Right cardiac atrium (tissue), 5 donors: Measurements from ENCODE around the gene PAMR1. TPM values are rescaled to one million over a fixed set of nuclear protein-coding genes. Genes with fewer than 3 reads are reported as not detected.

Experiments
- ATAC-seq, 2 donors: fragments of 200-7000 bp; cut with Tn5 transposase; one replicate each; pipeline versions ENCODE4 v1.8.0 to v1.9.1; 2020; ENCODE audit warnings: moderate library complexity in 2 of 2, mild to moderate bottlenecking in 1 of 2
- DNase-seq, 3 donors: peaks; one replicate each; pipeline ENCODE4 v3.0.0-alpha.2; 2020
- H3K27ac ChIP-seq: one replicate; pipeline ENCODE4 v1.5.1; 2013; ENCODE audit warnings: mild to moderate bottlenecking, low read length, control low read depth, moderate library complexity
- H3K27me3 ChIP-seq: one replicate; pipeline ENCODE4 v1.6.1; 2013; ENCODE audit not compliant: control insufficient read depth, insufficient read depth
- H3K4me1 ChIP-seq: one replicate; pipeline ENCODE4 v1.6.1; 2013; ENCODE audit warnings: low read length; ENCODE audit not compliant: control insufficient read depth, insufficient read depth
- H3K4me3 ChIP-seq: one replicate; pipeline ENCODE4 v1.5.1; 2013; ENCODE audit warnings: low read length, control low read depth
- H3K9me3 ChIP-seq: one replicate; pipeline ENCODE4 v1.6.1; 2013; ENCODE audit warnings: low read length; ENCODE audit not compliant: control insufficient read depth
- WGBS: extraction: QIAGEN DNeasy Blood & Tissue Kit; methylation state at CpG from one replicate; pipeline ENCODE4 v1.1.7; 2013; 5-methylcytosine and 5-hydroxymethylcytosine counted together
- intact Hi-C, 4 donors: fragments of 100-400 bp; cut with DNase I; formaldehyde crosslinking; loops; one replicate each; pipeline versions ENCODE4 v1.11.0 to v1.14.0; 2022 to 2023
- polyA plus RNA-seq: library from polyadenylated mRNA; stranded (reverse); fragments of 200-250 nt; gene quantifications from one replicate; pipeline ENCODE4 v1.2.3, GENCODE V29; 2013
- total RNA-seq, 4 donors: library from RNA; stranded (reverse); fragmentation: NEBNext Ultra II Directional; extraction: Animal tissue kit (Norgen Biotek cat#: 25700); gene quantifications; one replicate each; pipeline ENCODE4 v1.2.1, GENCODE V29; 2021
- donor health status: healthy with polysubstance abuse.
- donor health status: DM: no; HTN: yes; CAD: no.
- donor health status: DM: no; HTN: no; CAD: no.
- donor health status: DM: no; HTN: yes; CAD: no; lungs with severe emphysema.
- donor health status: DM: yes; HTN: yes; CAD: no.

PAMR1 gene
- total and polyA plus RNA-seq, 5 donors: 5.7 to 23.6 (median 8.6) TPM

DNA sequence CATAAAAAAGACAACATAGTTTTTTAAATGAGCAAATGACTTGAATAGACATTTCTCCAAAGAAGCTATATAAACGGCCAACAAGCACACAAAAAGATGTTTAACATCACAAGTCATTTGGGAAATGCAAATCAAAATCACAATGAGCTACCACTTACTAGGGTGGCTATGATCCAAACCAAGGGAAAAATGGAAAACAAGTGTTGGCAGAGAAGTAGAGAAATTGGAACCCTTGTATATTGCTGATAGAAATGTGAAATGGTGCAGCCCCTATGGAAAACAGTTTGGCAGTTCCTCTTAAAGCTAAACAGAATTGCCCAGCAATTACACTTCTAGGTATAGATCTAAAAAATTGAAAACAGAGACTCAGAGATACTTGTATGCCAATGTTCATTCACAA lies 29.0 kb downstream of the PAMR1 start:
- Histone ChIP-seq H3K27ac (no peak overlapping the region), H3K4me1 (no peaks in the 10 kb centered on the region), H3K27me3 (no peaks in the 10 kb centered on the region), H3K4me3 (no peak overlapping the region), H3K9me3 (no peaks in the 10 kb centered on the region)
- intact Hi-C loops: no loop called here
- DNase-seq: no peak
- WGBS: 39% methylated on average over 1 of the region's 1 CpG
- ATAC-seq: no peak

DNA sequence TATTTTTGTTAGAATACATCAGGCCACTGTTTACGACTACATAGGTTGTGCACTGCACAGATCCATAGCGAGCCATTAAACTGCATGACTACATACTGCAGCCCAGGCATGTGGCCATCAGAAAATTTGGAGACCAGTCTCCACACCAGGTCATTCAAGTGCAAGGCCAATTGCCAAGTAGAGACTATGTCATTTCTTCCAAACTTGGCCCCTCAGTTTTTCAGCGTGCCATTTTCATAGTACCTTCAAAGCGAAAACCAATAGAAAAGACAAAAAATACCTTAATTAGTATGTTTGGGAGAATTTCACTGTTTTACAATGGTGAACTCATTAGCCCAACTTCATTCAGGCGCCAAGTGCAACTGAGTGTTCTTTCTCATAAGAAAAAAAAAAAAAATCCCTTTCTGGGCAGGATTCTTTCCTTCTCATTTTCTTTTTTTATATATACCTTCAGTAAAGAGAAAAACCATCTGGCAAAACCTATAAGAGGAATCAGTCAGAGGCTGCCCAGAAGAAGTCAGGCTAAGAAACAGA lies 30.4 kb downstream of the PAMR1 start:
- Histone ChIP-seq H3K4me3 (no peak overlapping the region), H3K27me3 (no peaks in the 10 kb centered on the region), H3K9me3 (no peaks in the 10 kb centered on the region), H3K27ac (no peak overlapping the region), H3K4me1 (no peaks in the 10 kb centered on the region)
- 90% methylated on average over 5 of the region's 5 CpGs for WGBS
- DNase-seq (no peak), ATAC-seq (no peak)
- intact Hi-C loops: no loop called here

DNA sequence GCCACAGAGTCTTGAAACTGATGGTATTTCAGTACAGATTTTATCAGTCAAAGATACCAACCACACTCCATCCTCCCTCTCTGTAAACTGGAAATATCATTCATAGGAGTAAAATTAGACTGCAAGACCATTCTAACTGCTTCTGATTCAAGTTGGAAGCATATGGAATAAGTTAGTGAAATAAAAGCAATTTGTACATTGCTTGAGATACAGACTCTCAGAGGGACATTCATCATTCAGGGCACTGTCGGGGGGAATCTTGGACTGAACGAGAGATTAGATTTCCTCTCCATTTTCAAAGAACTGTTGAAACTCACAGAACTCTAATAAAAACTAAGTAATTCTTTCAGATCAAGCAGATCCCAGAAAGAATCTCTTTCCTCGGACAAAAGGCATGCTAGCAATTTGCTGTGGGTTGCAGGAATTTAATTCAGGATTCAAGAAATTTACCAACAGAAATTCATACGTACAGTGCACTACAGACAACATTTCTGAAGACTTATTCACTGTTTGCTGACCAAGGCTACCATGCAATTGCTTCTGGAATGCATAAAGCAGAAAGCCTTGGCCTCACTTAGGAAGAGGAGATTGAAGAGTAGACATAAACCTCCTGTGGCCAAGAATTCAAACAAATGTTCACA lies 34.1 kb downstream of the PAMR1 start:
- no peaks in the 10 kb centered on the region for H3K4me1 ChIP-seq
- DNase-seq (no peak), ATAC-seq (no peak)
- no peak overlapping the region for H3K4me3 ChIP-seq
- H3K9me3 ChIP-seq: no peaks in the 10 kb centered on the region
- intact Hi-C loops: no loop called here
- H3K27ac ChIP-seq: no peak overlapping the region
- no peaks in the 10 kb centered on the region for H3K27me3 ChIP-seq
- 59% methylated on average over 4 of the region's 4 CpGs for WGBS

DNA sequence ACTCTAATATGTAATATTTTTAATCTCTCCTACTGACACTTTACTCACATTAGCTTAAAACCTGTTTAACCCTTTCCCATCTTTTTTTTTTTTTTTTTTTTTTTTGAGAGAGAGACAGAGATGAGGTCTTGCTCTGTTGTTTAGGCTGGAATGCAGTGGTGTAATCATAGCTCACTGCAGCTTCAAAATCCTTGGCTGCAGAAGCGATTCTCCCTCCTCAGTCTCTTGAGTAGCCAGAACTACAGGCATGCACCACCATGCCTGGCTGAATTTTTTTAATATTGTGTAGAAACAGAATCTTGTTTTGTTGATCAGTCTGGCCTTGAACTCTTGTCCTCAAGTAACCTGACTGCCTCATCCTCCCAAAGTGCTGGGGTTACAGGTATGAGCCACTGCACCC lies 37.3 kb downstream of the PAMR1 start:
- Histone ChIP-seq H3K27me3 (no peaks in the 10 kb centered on the region), H3K27ac (no peak overlapping the region), H3K4me3 (no peak overlapping the region), H3K4me1 (no peaks in the 10 kb centered on the region), H3K9me3 (peaks cover 1% of the 10 kb centered on the region)
- peak in 1 of 2 donors; percentile 10 for ATAC-seq
- DNase-seq: no peak
- intact Hi-C loops: loop anchor here in 3 of 4 donors (5.0 to 10.0 kb wide), 3 partner anchors 561 to 777 kb away; no protein-coding TSS in a partner anchor
- 53% methylated on average over 1 of the region's 1 CpG for WGBS

DNA sequence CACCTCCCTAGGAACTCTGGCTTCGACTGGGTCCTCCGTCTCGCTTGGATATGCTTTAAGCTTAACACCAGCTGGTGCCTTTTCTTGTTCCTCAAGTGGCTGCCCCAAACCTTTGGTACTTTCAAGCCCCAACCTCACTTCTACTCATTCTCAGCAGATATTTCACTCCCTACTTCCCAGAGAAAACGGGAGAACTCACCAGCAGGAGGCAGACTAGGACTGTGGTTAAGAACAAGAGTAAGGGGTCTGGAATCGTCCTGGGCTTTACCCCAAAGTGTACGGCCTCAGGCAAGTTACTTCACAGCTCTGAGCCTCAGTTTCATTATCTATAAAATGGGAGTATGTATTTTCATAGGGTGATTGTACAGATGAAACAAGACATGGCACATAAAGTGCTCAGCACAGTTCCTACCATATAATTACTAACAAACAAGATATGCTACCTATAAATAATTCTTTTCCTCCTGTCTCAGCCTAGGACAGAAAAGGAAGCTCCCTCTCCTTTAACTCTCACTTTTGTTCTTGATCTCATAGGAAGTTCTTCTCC lies 37.8 kb downstream of the PAMR1 start:
- DNase-seq (peak in 1 of 3 donors; percentile 47), ATAC-seq (peak; percentile 41 to 49)
- Histone ChIP-seq H3K9me3 (peaks cover 3% of the 10 kb centered on the region), H3K27ac (no peak overlapping the region), H3K4me1 (no peaks in the 10 kb centered on the region), H3K4me3 (no peak overlapping the region), H3K27me3 (no peaks in the 10 kb centered on the region)
- intact Hi-C loops: loop anchor here in 3 of 4 donors (5.0 to 10.0 kb wide), 3 partner anchors 560 to 777 kb away; no protein-coding TSS in a partner anchor
- 14% methylated on average over 6 of the region's 6 CpGs for WGBS

DNA sequence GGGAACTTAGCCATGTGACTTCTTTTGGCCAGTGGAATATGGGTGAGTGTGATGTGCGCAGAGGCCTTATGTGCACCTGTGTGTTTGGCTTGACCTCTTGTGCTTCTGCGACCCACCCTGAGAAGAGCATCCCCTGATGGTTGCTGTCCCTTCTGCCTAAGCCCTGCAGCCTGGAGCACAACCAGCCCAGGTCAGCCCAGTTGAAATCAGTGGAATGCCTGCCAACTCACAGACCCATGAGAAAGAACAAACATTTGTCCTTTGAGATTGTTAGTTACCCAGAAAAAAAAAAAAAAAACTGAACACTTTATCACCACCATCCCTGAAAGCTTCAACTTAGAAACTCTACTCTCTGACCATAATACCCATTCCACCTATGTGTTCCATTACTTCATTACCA lies 38.5 kb downstream of the PAMR1 start:
- intact Hi-C loops: loop anchor here in 3 of 4 donors (5.0 to 10.0 kb wide), 3 partner anchors 560 to 778 kb away; no protein-coding TSS in a partner anchor
- Histone ChIP-seq H3K27me3 (no peaks in the 10 kb centered on the region), H3K4me1 (no peaks in the 10 kb centered on the region), H3K4me3 (no peak overlapping the region), H3K9me3 (peaks cover 3% of the 10 kb centered on the region), H3K27ac (no peak overlapping the region)
- ATAC-seq (peak in 1 of 2 donors; percentile 26), DNase-seq (no peak)
- WGBS: 94% methylated on average over 2 of the region's 2 CpGs

DNA sequence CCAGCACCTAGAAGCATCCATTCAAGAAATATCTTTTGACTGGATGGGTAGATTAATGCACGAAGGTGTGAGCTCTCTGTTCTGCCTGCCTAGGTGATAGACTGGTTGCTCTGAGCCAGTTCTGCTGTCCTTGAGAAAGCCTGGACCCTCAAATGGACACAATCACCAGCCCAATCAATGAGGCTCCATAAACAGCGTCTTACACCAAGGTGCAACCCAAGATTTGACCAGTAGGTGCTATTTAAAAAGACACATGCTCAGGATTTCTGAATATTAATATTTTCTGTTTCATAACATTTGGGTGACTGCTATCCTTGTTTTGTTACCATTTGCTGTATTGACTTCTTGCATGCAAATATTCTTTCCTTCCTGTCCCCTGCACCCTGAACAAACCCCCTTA lies 39.0 kb downstream of the PAMR1 start:
- Histone ChIP-seq H3K27me3 (no peaks in the 10 kb centered on the region), H3K4me1 (no peaks in the 10 kb centered on the region), H3K9me3 (peaks cover 3% of the 10 kb centered on the region), H3K27ac (no peak overlapping the region), H3K4me3 (no peak overlapping the region)
- no peak for ATAC-seq
- DNase-seq: no peak
- 54% methylated on average over 2 of the region's 2 CpGs for WGBS
- intact Hi-C loops: loop anchor here in 3 of 4 donors (5.0 to 10.0 kb wide), 3 partner anchors 559 to 778 kb away; no protein-coding TSS in a partner anchor

DNA sequence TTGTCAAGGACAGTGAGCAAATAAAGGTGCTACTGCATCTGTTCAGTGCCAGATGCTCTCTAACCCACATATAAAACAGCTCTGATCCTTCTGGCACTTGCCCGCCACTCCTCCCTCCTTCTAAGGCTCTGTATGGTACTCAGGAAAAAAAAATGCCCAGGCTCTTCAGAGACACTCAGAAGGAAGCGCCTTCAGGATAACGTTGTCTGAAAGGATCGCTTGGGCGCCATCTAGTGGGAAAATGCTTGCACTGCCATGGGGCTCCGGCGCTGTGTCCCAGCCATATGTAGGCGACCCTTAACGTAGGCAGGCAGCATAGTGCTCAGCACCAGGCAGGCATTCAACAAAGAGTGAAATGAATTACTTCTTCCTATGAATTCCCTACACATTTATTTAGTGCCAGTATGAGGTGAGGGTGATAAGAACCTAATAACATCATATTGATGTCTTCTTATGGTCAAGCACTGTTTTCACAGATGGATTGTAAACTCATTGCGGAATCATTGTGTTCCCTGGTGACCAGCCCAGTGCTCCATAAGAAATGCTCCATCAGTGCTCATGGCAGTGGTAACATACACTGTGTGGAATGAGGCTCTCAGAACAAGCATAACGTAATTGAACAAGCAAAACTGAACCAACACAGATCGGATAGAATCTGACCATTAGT lies 39.6 kb downstream of the PAMR1 start:
- no peaks in the 10 kb centered on the region for H3K27me3 ChIP-seq
- ATAC-seq (peak; percentile 84 to 93), DNase-seq (peak; percentile 73 to 87 (median 85))
- H3K4me3 ChIP-seq: no peak overlapping the region
- no peak overlapping the region for H3K27ac ChIP-seq
- 18% methylated on average over 12 of the region's 12 CpGs for WGBS
- H3K4me1 ChIP-seq: no peaks in the 10 kb centered on the region
- peaks cover 3% of the 10 kb centered on the region for H3K9me3 ChIP-seq
- intact Hi-C loops: loop anchor here in 3 of 4 donors (5.0 to 10.0 kb wide), 3 partner anchors 558 to 779 kb away; no protein-coding TSS in a partner anchor

DNA sequence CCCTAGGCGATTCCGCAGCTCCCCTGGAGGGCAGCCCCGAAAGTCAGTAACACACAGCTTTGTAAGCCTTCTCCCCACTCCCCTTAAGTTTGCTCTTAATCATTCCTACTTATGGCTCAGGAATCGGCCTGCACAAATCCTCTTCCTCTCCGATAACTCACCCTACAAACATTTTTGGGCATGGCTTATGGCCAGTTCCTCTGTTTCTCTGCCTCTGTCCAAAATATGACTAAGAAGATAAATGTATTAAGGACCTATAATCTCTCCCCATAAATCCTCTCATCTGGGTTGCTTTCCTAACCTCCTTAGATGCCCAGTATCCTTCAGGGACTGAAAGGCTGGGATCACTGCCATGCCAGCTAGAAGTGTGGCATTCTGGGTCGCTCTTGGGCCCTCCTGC lies 41.0 kb downstream of the PAMR1 start:
- Histone ChIP-seq H3K4me3 (no peak overlapping the region), H3K9me3 (peaks cover 3% of the 10 kb centered on the region), H3K4me1 (no peaks in the 10 kb centered on the region), H3K27me3 (no peaks in the 10 kb centered on the region), H3K27ac (no peak overlapping the region)
- intact Hi-C loops: loop anchor here in 2 of 4 donors (10.0 kb wide), 2 partner anchors 560 to 780 kb away; no protein-coding TSS in a partner anchor
- WGBS: 91% methylated on average over 6 of the region's 6 CpGs
- no peak for ATAC-seq
- DNase-seq: no peak

DNA sequence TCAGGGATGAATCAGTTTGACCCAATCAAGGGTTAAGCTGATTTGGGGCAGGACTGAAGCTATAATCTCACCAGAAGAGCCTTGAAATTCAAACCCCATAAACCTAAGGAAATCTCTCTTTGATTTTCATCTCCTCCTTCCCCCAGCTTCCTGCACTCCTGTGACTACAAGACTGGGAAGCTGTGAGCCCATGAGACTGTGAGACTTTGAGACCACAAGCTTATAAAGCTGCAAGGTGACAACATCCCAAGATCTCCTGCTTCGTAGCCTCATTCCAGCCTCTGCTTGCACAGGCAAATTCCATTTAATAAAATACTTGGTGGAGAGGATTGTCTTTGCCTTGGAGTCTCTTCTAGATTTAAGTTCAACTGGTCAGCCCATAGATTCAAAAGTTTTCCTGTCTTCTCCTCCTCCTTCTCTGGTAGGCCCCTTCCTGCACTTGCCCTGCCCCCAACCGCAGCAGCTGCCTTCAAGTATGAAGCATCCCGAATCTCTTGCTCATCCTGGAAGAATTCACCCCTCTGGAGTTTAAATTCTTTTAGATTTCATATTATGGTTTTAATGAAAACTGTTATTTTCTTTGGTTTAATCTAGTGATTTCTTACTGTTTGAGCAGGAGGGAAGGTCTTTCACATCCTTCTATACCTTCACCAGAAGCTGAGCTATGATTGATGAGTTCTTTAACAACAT lies 42.1 kb downstream of the PAMR1 start:
- Histone ChIP-seq H3K9me3 (peaks cover 3% of the 10 kb centered on the region), H3K27ac (no peak overlapping the region), H3K27me3 (no peaks in the 10 kb centered on the region), H3K4me3 (no peak overlapping the region), H3K4me1 (no peaks in the 10 kb centered on the region)
- no peak for ATAC-seq
- 92% methylated on average over 3 of the region's 3 CpGs for WGBS
- intact Hi-C loops: loop anchor here in 2 of 4 donors (10.0 kb wide), 2 partner anchors 558 to 782 kb away; no protein-coding TSS in a partner anchor
- DNase-seq: no peak
